ENCODE data around the gene TMEM161A. TPM values are rescaled to one million over a fixed set of nuclear protein-coding genes. Genes with fewer than 3 reads are reported as not detected.
A peak's percentile ranks its signal among the peaks of the same experiment; 100 is the strongest.

Gene TMEM161A
- total and polyA plus RNA-seq, 9 of the 15 experiments (the other 6 are each of a cell fraction or from before 2014, with no cell fraction given) = 0.63 to 92.3 (median 38.9) TPM

DNA sequence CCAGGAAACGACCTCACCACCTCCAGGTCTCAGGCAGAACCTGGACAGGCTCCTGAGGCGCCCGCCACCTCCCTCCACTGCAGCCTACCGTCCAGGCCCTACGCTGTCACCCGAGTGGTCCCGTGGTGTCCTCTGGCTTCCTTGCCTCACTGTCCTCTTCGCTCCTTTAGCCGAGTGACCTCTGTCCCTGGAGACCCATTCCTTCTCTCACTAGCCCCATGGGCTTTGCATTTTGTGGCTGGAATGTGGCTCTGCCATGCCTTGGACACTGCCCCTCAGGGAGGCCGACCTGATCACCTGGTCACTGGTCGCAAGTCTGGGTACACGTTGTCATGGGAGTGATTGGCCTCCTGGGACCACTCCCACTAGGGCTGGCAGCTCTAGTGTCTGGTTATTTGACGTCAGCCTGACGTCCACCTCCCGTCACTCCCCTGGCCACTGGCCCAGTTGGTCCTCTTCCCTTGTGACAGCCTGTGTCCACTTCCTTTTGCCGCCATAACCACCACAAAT, 56.6 kb downstream of the TMEM161A start (continued):
- TF ChIP-seq, protein P1, sequence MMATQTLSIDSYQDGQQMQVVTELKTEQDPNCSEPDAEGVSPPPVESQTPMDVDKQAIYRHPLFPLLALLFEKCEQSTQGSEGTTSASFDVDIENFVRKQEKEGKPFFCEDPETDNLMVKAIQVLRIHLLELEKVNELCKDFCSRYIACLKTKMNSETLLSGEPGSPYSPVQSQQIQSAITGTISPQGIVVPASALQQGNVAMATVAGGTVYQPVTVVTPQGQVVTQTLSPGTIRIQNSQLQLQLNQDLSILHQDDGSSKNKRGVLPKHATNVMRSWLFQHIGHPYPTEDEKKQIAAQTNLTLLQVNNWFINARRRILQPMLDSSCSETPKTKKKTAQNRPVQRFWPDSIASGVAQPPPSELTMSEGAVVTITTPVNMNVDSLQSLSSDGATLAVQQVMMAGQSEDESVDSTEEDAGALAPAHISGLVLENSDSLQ (IDR thresholded peaks at IDR 0.05) = peak; percentile 28; the same call in 1 of the 2 replicates
- TF ChIP-seq FOXJ2 (tag; IDR thresholded peaks at IDR 0.05) = no peak

- ATAC-seq (no peak), FAIRE-seq (no peak), DNase-seq (ENCODE audit: extremely low read depth in 1 of 4, low spot score in 3 of 4) (no peak)
- Histone ChIP-seq H3K9me1 (ENCODE audit: control insufficient read depth, insufficient read depth, low read length) (peaks cover 4% of the 10 kb centered on the region), H3K27me3 (ENCODE audit: control insufficient read depth in 2 of 2, insufficient read depth in 2 of 2, low read length in 2 of 2) (no peaks in the 10 kb centered on the region), H3K4me3 (no peak overlapping the region), H4K20me1 (replicated peaks; ENCODE audit: control insufficient read depth, insufficient read depth, low read length) (peaks cover 6% of the 10 kb centered on the region; the same call in 1 of the 2 replicates), H3K4me1 (replicated peaks in 1 of 2; ENCODE audit: control insufficient read depth in 2 of 2, insufficient read depth in 2 of 2, low read length in 2 of 2) (peaks cover 7 to 16% of the 10 kb centered on the region in 2 experiments; a peak in 3 of 5 replicates), H3K9ac (ENCODE audit: insufficient read depth in 1 of 2, low read depth in 2 of 2, low read length in 2 of 2) (no peak overlapping the region), H2AFZ (ENCODE audit: low read depth, low read length) (no peak overlapping the region), H3K9me3 (replicated peaks; ENCODE audit: control insufficient read depth, insufficient read depth, low read depth, low read length) (no peaks in the 10 kb centered on the region), H3K4me2 (ENCODE audit: insufficient read depth, low read length) (no peak overlapping the region), H3K36me3 (ENCODE audit: control insufficient read depth, insufficient read depth, low read length) (peaks cover 42% of the 10 kb centered on the region; the same call in 2 of the 3 replicates), H3K79me2 (ENCODE audit: control insufficient read depth, insufficient read depth, low read length) (peaks cover 32% of the 10 kb centered on the region), H3K27ac (ENCODE audit: extremely low read depth, low read depth, low read length) (no peak overlapping the region)
- BruUV-seq (replicated peaks) = no TSS peak
- CTCF ChIA-PET (ENCODE audit: low intra/inter-chr PET ratio) = no interaction called here
- 88% methylated on average over 1 of the region's 1 CpG for WGBS (ENCODE audit: insufficient coverage, low coverage, missing lambda C conversion rate)
- POLR2A ChIA-PET = interaction anchor here (1.1 to 1.8 kb wide), 2 partner anchors 8 to 10 kb away, joined by 3 to 7 read pairs; no protein-coding TSS in a partner anchor
- in situ Hi-C loops (cut with MboI) = no loop called here
- TF ChIP-seq ZNF121 (CRISPR knock-in tag; conservative IDR thresholded peaks at IDR 0.05) (peak; percentile 35; the same call in 1 of the 2 replicates), SMAD1 (IDR thresholded peaks at IDR 0.05; ENCODE audit: low read depth, low read length, partially characterized antibody) (no peak), EP300 (IDR thresholded peaks at IDR 0.05; ENCODE audit: low read length) (no peak), ZNF318 (IDR thresholded peaks at IDR 0.05; ENCODE audit: borderline replicate concordance in 1 of 2, low read depth in 1 of 2) (no peak), ZNF146 (CRISPR knock-in tag; IDR thresholded peaks at IDR 0.05; ENCODE audit: unreplicated experiment) (peak; percentile 43), ZNF445 (CRISPR knock-in tag; IDR thresholded peaks at IDR 0.05; ENCODE audit: low read depth) (no peak)
- intact Hi-C loops (cut with micrococcal nuclease) = no loop called here
Measured at GRCh38 chr19:19079571-19079970, 58.7 kb downstream of the TMEM161A start.
